HG02610 (cell line): ENCODE results near the gene MOSPD3.
"Not testable (repeated sequence)": the region's sequence is repeated elsewhere in the genome, so short reads cannot be mapped to it uniquely, and the experiment has no call there.

ENCODE experiments used
- ATAC-seq: cut with Tn5 transposase; IDR thresholded peaks from one replicate; pipeline ENCODE4 v1.9.1; 2021; ENCODE audit warnings: mild to moderate bottlenecking, moderate library complexity; ENCODE audit not compliant: unreplicated experiment

The MOSPD3 gene

DNA sequence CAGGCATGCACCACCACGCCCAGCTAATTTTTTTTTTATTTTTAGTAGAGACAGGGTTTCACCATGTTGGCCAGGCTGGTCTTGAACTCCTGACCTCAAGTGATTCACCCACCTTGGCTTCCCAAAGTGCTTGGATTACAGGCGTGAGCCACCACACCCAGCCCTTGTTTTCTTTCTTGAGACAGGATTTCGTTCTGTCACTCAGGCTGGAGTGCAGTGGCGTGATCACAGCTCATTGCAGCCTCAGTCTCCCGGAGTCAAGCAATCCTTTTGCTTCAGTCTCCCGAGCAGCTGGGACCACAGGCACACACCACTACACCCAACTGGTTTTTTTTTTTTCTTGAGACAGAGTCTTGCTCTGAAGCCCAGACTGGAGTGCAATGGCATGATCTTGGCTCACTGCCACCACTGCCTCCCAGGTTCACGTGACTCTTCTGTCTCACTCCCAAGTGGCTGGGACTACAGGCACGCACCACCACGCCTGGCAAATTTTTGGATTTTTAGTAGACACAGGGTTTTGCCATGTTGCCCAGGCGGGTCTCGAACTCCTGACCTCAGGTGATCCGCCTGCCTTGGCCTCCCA lies 49.9 kb downstream of the MOSPD3 start:
- ATAC-seq, result not testable (repeated sequence)
